ENCODE data around the gene SCN4B.

Gene SCN4B

DNA sequence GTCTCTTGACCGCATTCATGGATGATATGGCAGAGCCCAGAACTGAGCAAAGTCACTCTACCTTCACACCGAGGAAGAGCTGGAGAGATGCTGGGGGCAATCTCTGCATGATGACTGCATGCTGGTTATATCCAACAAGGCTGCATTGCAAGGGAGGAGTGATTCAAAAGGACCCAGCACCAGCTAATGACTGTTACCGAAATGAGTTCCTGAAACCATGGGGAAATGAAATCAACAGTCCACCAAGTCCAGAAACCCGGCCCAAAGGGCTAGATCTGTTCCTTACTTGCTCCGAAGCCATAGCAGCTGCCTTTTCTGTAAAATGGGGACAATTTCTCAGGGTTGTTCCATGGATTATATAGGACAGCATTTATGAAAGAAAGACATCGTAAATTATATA is 64.7 kb downstream of the SCN4B start:
- Histone ChIP-seq H2AFZ (ENCODE audit: low read length) (no peak overlapping the region), H3K79me2 (ENCODE audit: insufficient read depth, low read length) (no peaks in the 10 kb centered on the region), H3K4me3 (ENCODE audit: low read length, poor library complexity, severe bottlenecking) (no peak overlapping the region), H3K9me3 (ENCODE audit: insufficient read depth, low read depth, low read length) (peaks cover 7% of the 10 kb centered on the region; the same call in 1 of the 2 replicates), H3K27me3 (ENCODE audit: insufficient read depth, low read length, poor library complexity, severe bottlenecking) (no peaks in the 10 kb centered on the region), H3K4me1 (ENCODE audit: insufficient read depth, low read length, poor library complexity, severe bottlenecking) (peaks cover 14% of the 10 kb centered on the region), H3K36me3 (ENCODE audit: insufficient read depth, low read length) (no peaks in the 10 kb centered on the region), H3K9me2 (replicated peaks; ENCODE audit: low read depth, low read length) (no peaks in the 10 kb centered on the region), H3K4me2 (ENCODE audit: low read depth, low read length, poor library complexity, severe bottlenecking) (no peak overlapping the region), H3F3A (ENCODE audit: low read depth) (no peaks in the 10 kb centered on the region), H3K9ac (ENCODE audit: low read depth, low read length, poor library complexity, severe bottlenecking) (no peak overlapping the region), H4K20me1 (ENCODE audit: insufficient read depth, low read length, poor library complexity, severe bottlenecking) (no peaks in the 10 kb centered on the region)
- TF ChIP-seq, protein P1, sequence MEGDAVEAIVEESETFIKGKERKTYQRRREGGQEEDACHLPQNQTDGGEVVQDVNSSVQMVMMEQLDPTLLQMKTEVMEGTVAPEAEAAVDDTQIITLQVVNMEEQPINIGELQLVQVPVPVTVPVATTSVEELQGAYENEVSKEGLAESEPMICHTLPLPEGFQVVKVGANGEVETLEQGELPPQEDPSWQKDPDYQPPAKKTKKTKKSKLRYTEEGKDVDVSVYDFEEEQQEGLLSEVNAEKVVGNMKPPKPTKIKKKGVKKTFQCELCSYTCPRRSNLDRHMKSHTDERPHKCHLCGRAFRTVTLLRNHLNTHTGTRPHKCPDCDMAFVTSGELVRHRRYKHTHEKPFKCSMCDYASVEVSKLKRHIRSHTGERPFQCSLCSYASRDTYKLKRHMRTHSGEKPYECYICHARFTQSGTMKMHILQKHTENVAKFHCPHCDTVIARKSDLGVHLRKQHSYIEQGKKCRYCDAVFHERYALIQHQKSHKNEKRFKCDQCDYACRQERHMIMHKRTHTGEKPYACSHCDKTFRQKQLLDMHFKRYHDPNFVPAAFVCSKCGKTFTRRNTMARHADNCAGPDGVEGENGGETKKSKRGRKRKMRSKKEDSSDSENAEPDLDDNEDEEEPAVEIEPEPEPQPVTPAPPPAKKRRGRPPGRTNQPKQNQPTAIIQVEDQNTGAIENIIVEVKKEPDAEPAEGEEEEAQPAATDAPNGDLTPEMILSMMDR (conservative IDR thresholded peaks at IDR 0.05; ENCODE audit: low read length), result no peak
- no peak for TF ChIP-seq EZH2phosphoT487 (IDR thresholded peaks at IDR 0.05; ENCODE audit: borderline replicate concordance)

DNA sequence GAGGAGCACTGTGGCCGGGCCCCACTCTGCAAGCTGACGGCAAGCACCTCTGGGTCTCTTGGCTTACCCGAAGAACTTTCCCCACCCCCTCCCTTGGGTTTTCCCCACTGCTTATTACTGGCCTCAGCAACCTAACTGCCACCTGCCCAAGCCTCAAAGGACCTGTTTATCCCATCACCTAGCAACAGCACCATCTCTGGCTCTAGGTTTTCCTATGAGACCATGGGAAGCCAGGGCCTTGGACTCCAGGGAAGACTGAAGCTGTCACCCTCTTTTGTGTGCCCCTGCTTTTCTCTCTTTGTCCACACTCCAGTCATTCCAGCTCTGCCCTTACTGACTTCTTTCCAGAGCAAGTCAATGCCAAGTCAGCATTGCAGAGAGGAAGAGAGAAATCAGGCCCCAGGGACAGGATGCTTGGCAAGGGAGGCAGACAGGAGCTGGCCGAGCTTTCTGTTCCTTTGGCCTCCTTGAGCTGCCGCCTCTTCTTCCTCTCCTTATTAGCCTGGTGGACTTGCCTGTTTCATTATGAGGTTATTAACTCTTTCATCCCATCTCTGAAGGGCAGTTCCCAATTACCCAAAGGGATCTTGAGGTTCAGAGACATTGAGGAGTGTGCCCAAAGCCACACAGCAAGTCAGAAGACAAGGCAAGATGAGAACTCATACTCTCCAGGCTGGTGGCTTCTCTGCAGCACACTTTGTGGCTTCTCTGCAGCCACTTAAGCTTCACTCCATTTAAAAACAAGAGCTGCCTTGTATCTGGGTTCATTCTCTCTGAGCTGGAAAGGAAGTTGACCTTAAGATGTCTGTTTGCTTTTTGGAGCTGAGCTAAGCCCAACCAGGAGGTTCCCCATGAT is 65.5 kb downstream of the SCN4B start, which contains the start of gene SMIM35:
TSS of gene SMIM35 (minus strand) at position 51 of the 856 bp plus-strand sequence. CDS start 206 bp downstream, outside the sequence.
- H3K4me2 ChIP-seq (ENCODE audit: low read depth, low read length, poor library complexity, severe bottlenecking), result no peak within 1 kb of the TSS
- no peaks in the 10 kb centered on the region for H3F3A ChIP-seq (ENCODE audit: low read depth)
- peaks cover 14% of the 10 kb centered on the region for H3K4me1 ChIP-seq (ENCODE audit: insufficient read depth, low read length, poor library complexity, severe bottlenecking)
- H3K79me2 ChIP-seq (ENCODE audit: insufficient read depth, low read length), result no peaks in the 10 kb centered on the region
- H3K9ac ChIP-seq (ENCODE audit: low read depth, low read length, poor library complexity, severe bottlenecking), result no peak within 1 kb of the TSS
- no peak within 1 kb of the TSS for H2AFZ ChIP-seq (ENCODE audit: low read length)
- H4K20me1 ChIP-seq (ENCODE audit: insufficient read depth, low read length, poor library complexity, severe bottlenecking), result no peaks in the 10 kb centered on the region
- no peaks in the 10 kb centered on the region for H3K9me2 ChIP-seq (replicated peaks; ENCODE audit: low read depth, low read length)
- H3K27me3 ChIP-seq (ENCODE audit: insufficient read depth, low read length, poor library complexity, severe bottlenecking), result no peaks in the 10 kb centered on the region
- no peak for TF ChIP-seq EZH2phosphoT487 (IDR thresholded peaks at IDR 0.05; ENCODE audit: borderline replicate concordance)
- TF ChIP-seq, protein P1 (conservative IDR thresholded peaks at IDR 0.05; ENCODE audit: low read length), result no peak
- H3K9me3 ChIP-seq (ENCODE audit: insufficient read depth, low read depth, low read length), result peaks cover 7% of the 10 kb centered on the region; the same call in 1 of the 2 replicates
- H3K4me3 ChIP-seq (ENCODE audit: low read length, poor library complexity, severe bottlenecking), result no peak within 1 kb of the TSS
- H3K36me3 ChIP-seq (ENCODE audit: insufficient read depth, low read length), result no peaks in the 10 kb centered on the region

DNA sequence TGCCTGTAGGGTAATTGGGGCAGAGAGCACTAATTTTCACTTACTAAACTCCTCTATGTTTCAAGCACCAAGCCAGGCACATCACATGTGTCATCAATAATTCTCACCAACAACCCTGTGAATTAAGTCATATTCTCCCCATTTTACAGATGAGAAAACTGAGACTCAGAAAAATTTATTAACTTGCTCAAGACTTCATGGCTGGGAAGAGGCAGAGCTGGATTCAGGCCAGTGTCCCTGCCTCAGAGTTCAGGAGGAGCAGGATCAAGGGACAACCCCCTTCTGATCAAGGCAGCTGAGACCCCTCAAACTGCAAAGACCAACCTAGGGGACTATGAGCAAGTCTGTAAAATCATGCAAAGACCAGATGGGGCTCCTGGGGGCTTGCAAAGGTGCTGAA is 68.0 kb downstream of the SCN4B start:
- no peak overlapping the region for H3K9ac ChIP-seq (ENCODE audit: low read depth, low read length, poor library complexity, severe bottlenecking)
- no peak for TF ChIP-seq EZH2phosphoT487 (IDR thresholded peaks at IDR 0.05; ENCODE audit: borderline replicate concordance)
- TF ChIP-seq, protein P1 (conservative IDR thresholded peaks at IDR 0.05; ENCODE audit: low read length), result no peak
- no peaks in the 10 kb centered on the region for H3K9me2 ChIP-seq (replicated peaks; ENCODE audit: low read depth, low read length)

More for the DNA sequence above, 68.0 kb downstream of the SCN4B start:
- Histone ChIP-seq H3K4me3 (ENCODE audit: low read length, poor library complexity, severe bottlenecking) (no peak overlapping the region), H3K9me3 (ENCODE audit: insufficient read depth, low read depth, low read length) (peaks cover 7% of the 10 kb centered on the region; the same call in 1 of the 2 replicates), H3K4me1 (ENCODE audit: insufficient read depth, low read length, poor library complexity, severe bottlenecking) (peaks cover 14% of the 10 kb centered on the region), H3K79me2 (ENCODE audit: insufficient read depth, low read length) (no peaks in the 10 kb centered on the region), H2AFZ (ENCODE audit: low read length) (peak overlapping the region; percentile 71; the same call in 1 of the 2 replicates), H3K36me3 (ENCODE audit: insufficient read depth, low read length) (no peaks in the 10 kb centered on the region), H3K4me2 (ENCODE audit: low read depth, low read length, poor library complexity, severe bottlenecking) (peak overlapping the region; percentile 66), H3F3A (ENCODE audit: low read depth) (no peaks in the 10 kb centered on the region), H4K20me1 (ENCODE audit: insufficient read depth, low read length, poor library complexity, severe bottlenecking) (no peaks in the 10 kb centered on the region), H3K27me3 (ENCODE audit: insufficient read depth, low read length, poor library complexity, severe bottlenecking) (no peaks in the 10 kb centered on the region)

Measured in Loucy (cell line).